HFF-Myc (cell line): Measurements from ENCODE around the gene FBXL17.

Experiments
- DNase-seq: peaks from one replicate; pipeline ENCODE4 v3.0.0-alpha.2; 2011; ENCODE audit warnings: low read depth; ENCODE audit errors: extremely low read depth
- H3K4me3 ChIP-seq: replicated peaks from 2 replicates; pipeline ENCODE4 v1.5.1; 2011; ENCODE audit warnings: low read depth, mild to moderate bottlenecking, control low read depth, low read length
- CTCF ChIP-seq: IDR thresholded peaks from 2 replicates; pipeline ENCODE4 v1.5.1; 2012; ENCODE audit warnings: mild to moderate bottlenecking, low read depth, low read length, control low read depth; ENCODE audit errors: missing control alignments

The FBXL17 gene

DNA sequence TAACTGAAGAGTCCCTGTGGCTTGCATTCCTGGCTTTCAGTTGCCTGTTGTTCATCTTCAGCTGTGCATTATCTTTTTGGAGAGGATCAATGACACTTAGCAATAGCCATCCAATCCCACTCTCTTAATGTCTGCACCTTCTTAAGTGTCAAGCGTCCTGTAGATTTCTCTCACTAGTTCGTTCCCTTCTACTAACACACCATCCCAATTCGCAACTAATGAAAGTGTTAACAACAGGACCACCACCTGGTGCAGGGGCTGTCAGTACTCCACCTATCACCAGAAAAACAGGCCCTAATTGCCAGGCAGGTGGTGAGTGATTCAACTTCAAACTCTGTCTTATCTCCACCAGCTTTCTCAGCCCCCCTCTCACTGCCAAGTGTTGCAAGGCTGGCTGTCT is 541.7 kb downstream of the FBXL17 start:
- no peak for DNase-seq
- no peak for TF ChIP-seq CTCF
- no peak overlapping the region for H3K4me3 ChIP-seq

GRCh38 chr5:107835096-107835495 is 546.8 kb downstream of the FBXL17 start:
- no peak for DNase-seq
- no peak overlapping the region for H3K4me3 ChIP-seq
- TF ChIP-seq CTCF: no peak

DNA sequence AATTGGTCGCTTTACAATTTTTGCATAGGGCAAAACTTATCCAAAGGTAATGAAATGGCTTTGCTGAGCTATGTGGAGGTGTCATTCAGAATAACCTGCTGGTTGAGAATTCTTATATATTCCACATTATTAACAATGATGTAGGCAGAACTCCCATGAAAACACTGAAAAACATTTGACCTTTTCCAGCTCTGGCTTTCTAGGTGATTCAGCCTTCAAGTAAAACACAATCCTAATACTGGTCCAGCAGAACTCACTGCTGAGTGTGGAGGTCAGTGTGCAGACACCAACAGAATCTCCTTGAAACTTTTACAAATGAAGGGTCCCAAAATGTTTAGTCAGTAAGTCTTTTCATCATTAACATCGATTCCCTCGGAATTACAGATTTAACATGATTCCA is 549.2 kb downstream of the FBXL17 start:
- TF ChIP-seq CTCF: no peak
- no peak for DNase-seq
- no peak overlapping the region for H3K4me3 ChIP-seq

DNA sequence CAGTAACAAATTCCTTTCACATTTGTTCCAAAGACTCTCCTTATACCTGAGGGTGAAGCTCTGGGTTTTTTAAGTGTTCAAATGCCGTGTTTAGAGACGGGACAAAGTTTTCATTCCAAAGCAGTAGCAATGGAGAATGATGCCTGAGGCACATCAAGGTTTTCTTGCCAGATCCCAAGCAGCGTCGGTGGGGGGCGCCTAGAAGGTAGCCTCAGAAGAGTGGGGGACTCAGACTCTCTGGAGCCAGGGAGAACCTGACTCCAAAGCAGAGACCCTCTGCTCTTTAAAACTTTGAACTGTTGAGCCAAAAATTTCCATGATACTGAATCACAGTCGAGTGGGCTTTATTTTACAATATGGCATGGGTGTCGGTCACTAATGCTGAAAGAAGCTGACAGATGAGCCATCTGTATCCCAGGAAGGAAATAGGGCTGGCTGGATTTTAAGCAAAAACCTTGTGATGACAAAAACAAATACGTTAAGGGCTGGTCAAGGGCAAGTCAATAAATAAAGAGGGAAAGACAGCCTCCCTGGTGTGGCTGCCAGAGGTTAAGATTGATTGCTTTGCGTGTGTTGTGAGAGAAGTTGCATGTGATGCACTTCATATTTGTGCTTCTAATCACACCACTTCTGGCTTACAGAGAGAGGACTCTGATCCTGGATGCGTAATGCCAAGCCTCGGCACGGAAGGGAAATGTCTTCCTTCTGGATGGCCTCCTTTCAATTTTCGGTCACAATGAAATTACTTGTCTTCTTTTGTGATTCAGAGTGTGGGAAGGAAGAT is 550.1 kb downstream of the FBXL17 start:
- DNase-seq: no peak
- TF ChIP-seq CTCF: no peak
- no peak overlapping the region for H3K4me3 ChIP-seq

- no peak overlapping the region for H3K4me3 ChIP-seq
- no peak for TF ChIP-seq CTCF
- DNase-seq: no peak
Measured at GRCh38 chr5:107830750-107831149, 551.1 kb downstream of the FBXL17 start.

GRCh38 chr5:107826311-107827000 is 555.4 kb downstream of the FBXL17 start:
- TF ChIP-seq CTCF: no peak
- H3K4me3 ChIP-seq: no peak overlapping the region
- DNase-seq: no peak

DNA sequence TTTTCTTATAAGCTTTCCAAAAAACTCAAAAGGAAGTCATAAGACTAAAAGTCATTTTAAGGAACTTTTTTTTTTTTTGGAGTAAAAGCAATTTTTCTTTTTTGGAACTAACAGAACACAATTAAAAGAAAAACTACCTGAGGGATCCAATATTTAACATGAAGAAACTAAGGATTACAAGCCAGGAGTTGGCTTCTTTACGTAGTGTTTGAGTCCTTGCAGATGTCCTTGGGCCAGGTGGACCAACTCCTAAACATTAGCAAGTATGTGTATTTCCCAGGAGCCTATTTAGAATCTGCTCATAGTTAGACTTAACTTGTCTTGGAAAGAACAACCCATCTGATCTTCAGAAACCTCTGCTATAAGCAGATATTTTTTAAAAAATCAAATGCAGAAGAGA is 557.1 kb downstream of the FBXL17 start:
- H3K4me3 ChIP-seq: no peak overlapping the region
- DNase-seq: no peak
- no peak for TF ChIP-seq CTCF
